Measurements from ENCODE around the gene DCDC2B.

Gene DCDC2B

GRCh38 chr1:32195972-32196823, 12.7 kb upstream of the DCDC2B start:
- H3K36me3 ChIP-seq (replicated peaks; ENCODE audit: low read depth, low read length) = peaks cover 33% of the 10 kb centered on the region
- no peak overlapping the region for H3K27ac ChIP-seq (ENCODE audit: low read length)

GRCh38 chr1:32197074-32197473, 11.8 kb upstream of the DCDC2B start:
- no peaks in the 10 kb centered on the region for H3K9me3 ChIP-seq (ENCODE audit: insufficient read depth, low read length)
- H3K79me2 ChIP-seq (ENCODE audit: low read length) = peaks cover 7% of the 10 kb centered on the region
- H3K4me2 ChIP-seq (ENCODE audit: low read length) = no peak overlapping the region
- H3K36me3 ChIP-seq (replicated peaks; ENCODE audit: low read depth, low read length) = peaks cover 25% of the 10 kb centered on the region
- H3K4me1 ChIP-seq (ENCODE audit: low read length) = peaks cover 29% of the 10 kb centered on the region
- no peak for TF ChIP-seq EZH2phosphoT487 (IDR thresholded peaks at IDR 0.05; ENCODE audit: low read depth)
- TF ChIP-seq CTCF (IDR thresholded peaks at IDR 0.05; ENCODE audit: low read depth, low read length) = no peak
- H2AFZ ChIP-seq (ENCODE audit: low read depth, low read length) = no peak overlapping the region
- no peak overlapping the region for H3K4me3 ChIP-seq (ENCODE audit: low read length)
- H3K9ac ChIP-seq (ENCODE audit: low read length) = no peak overlapping the region
- H3K27ac ChIP-seq (ENCODE audit: low read length) = no peak overlapping the region
- H4K20me1 ChIP-seq (ENCODE audit: insufficient read depth, low read length) = no peaks in the 10 kb centered on the region
- no peaks in the 10 kb centered on the region for H3K27me3 ChIP-seq (ENCODE audit: low read depth, low read length)

More at GRCh38 chr1:32195972-32196823, 12.7 kb upstream of the DCDC2B start:
- no peaks in the 10 kb centered on the region for H3K79me2 ChIP-seq (ENCODE audit: low read length)
- H3K4me3 ChIP-seq (ENCODE audit: low read length) = no peak overlapping the region
- H3K4me1 ChIP-seq (ENCODE audit: low read length) = peaks cover 22% of the 10 kb centered on the region
- no peaks in the 10 kb centered on the region for H4K20me1 ChIP-seq (ENCODE audit: insufficient read depth, low read length)
- no peak overlapping the region for H2AFZ ChIP-seq (ENCODE audit: low read depth, low read length)
- TF ChIP-seq CTCF (IDR thresholded peaks at IDR 0.05; ENCODE audit: low read depth, low read length) = no peak
- TF ChIP-seq EZH2phosphoT487 (IDR thresholded peaks at IDR 0.05; ENCODE audit: low read depth) = no peak
- H3K9me3 ChIP-seq (ENCODE audit: insufficient read depth, low read length) = no peaks in the 10 kb centered on the region
- H3K4me2 ChIP-seq (ENCODE audit: low read length) = no peak overlapping the region
- H3K9ac ChIP-seq (ENCODE audit: low read length) = no peak overlapping the region
- H3K27me3 ChIP-seq (ENCODE audit: low read depth, low read length) = no peaks in the 10 kb centered on the region

GRCh38 chr1:32197837-32198236, 11.1 kb upstream of the DCDC2B start:
- H4K20me1 ChIP-seq (ENCODE audit: insufficient read depth, low read length) = no peaks in the 10 kb centered on the region
- peaks cover 15% of the 10 kb centered on the region for H3K79me2 ChIP-seq (ENCODE audit: low read length)
- no peak overlapping the region for H3K4me2 ChIP-seq (ENCODE audit: low read length)
- no peak overlapping the region for H3K4me3 ChIP-seq (ENCODE audit: low read length)
- H3K9me3 ChIP-seq (ENCODE audit: insufficient read depth, low read length) = no peaks in the 10 kb centered on the region
- peaks cover 37% of the 10 kb centered on the region for H3K4me1 ChIP-seq (ENCODE audit: low read length)
- peaks cover 23% of the 10 kb centered on the region for H3K36me3 ChIP-seq (replicated peaks; ENCODE audit: low read depth, low read length)
- H3K27me3 ChIP-seq (ENCODE audit: low read depth, low read length) = no peaks in the 10 kb centered on the region
- H2AFZ ChIP-seq (ENCODE audit: low read depth, low read length) = no peak overlapping the region
- H3K27ac ChIP-seq (ENCODE audit: low read length) = no peak overlapping the region
- H3K9ac ChIP-seq (ENCODE audit: low read length) = no peak overlapping the region
- no peak for TF ChIP-seq CTCF (IDR thresholded peaks at IDR 0.05; ENCODE audit: low read depth, low read length)
- no peak for TF ChIP-seq EZH2phosphoT487 (IDR thresholded peaks at IDR 0.05; ENCODE audit: low read depth)

- H3K4me1 ChIP-seq (ENCODE audit: low read length) = peaks cover 37% of the 10 kb centered on the region
- H3K27ac ChIP-seq (ENCODE audit: low read length) = peak overlapping the region; percentile 93
- H3K9ac ChIP-seq (ENCODE audit: low read length) = no peak overlapping the region
- H3K4me2 ChIP-seq (ENCODE audit: low read length) = peak overlapping the region; percentile 81; the same call in 1 of the 2 replicates
- peak overlapping the region; percentile 88 for H3K4me3 ChIP-seq (ENCODE audit: low read length)
- H4K20me1 ChIP-seq (ENCODE audit: insufficient read depth, low read length) = no peaks in the 10 kb centered on the region
- H3K27me3 ChIP-seq (ENCODE audit: low read depth, low read length) = no peaks in the 10 kb centered on the region
- no peaks in the 10 kb centered on the region for H3K9me3 ChIP-seq (ENCODE audit: insufficient read depth, low read length)
- no peak overlapping the region for H2AFZ ChIP-seq (ENCODE audit: low read depth, low read length)
- H3K79me2 ChIP-seq (ENCODE audit: low read length) = peaks cover 20% of the 10 kb centered on the region
- no peak for TF ChIP-seq EZH2phosphoT487 (IDR thresholded peaks at IDR 0.05; ENCODE audit: low read depth)
- no peak for TF ChIP-seq CTCF (IDR thresholded peaks at IDR 0.05; ENCODE audit: low read depth, low read length)
- peaks cover 19% of the 10 kb centered on the region for H3K36me3 ChIP-seq (replicated peaks; ENCODE audit: low read depth, low read length)
These were observed 10.4 kb upstream of the DCDC2B start for GRCh38 chr1:32198237-32199042.
